Esophagus squamous epithelium (tissue), 5 donors: ENCODE data around the gene XPNPEP2. TPM values are rescaled to one million over a fixed set of nuclear protein-coding genes. Genes with fewer than 3 reads are reported as not detected.

Source experiments
- DNase-seq: peaks from one replicate; lab custom pipeline; 2025; lab: John Stamatoyannopoulos, UW
- H3K27ac ChIP-seq, 4 donors: fragments of 200-600 bp; sonication (generic); one replicate each; pipeline ENCODE4 v1.5.1; 2016 to 2019; ENCODE audit warnings: mild to moderate bottlenecking in 1 of 4
- H3K27me3 ChIP-seq, 4 donors: fragments of 200-600 bp; sonication (generic); 1 replicate in 3 of 4; 2 replicates in 1 of 4; pipeline versions ENCODE4 v1.5.1 to v1.6.0; 2017 to 2021; ENCODE audit warnings: antibody characterized with exemption in 1 of 4
- H3K36me3 ChIP-seq, 3 donors: fragments of 200-600 bp; sonication (generic); one replicate each; pipeline ENCODE4 v1.5.1; 2016 to 2019
- H3K4me1 ChIP-seq, 3 donors: fragments of 200-600 bp; sonication (generic); one replicate each; pipeline ENCODE4 v1.5.1; 2017 to 2019
- H3K4me3 ChIP-seq, 4 donors: fragments of 200-600 bp; sonication (generic); 1 replicate in 3 of 4; 2 replicates in 1 of 4; pipeline ENCODE4 v1.5.1; 2016 to 2019; ENCODE audit warnings: mild to moderate bottlenecking in 2 of 4, moderate library complexity in 1 of 4
- H3K9me3 ChIP-seq, 3 donors: fragments of 200-600 bp; sonication (generic); one replicate each; pipeline ENCODE4 v1.5.1; 2016 to 2019
- POLR2A ChIP-seq, 4 donors: fragments of 450-650 bp; IDR thresholded peaks; one replicate each; pipeline ENCODE4 v1.6.1; 2017; ENCODE audit warnings: antibody characterized with exemption in 4 of 4, mild to moderate bottlenecking in 4 of 4, moderate library complexity in 3 of 4
- WGBS, 2 donors: methylation state at CpG; one replicate each; pipeline ENCODE4 v1.1.5; 2018; 5-methylcytosine and 5-hydroxymethylcytosine counted together
- intact Hi-C: fragments of 100-400 bp; cut with DNase I; formaldehyde crosslinking; loops from one replicate; pipeline ENCODE4 v1.15.0; 2022
- total RNA-seq, 4 donors: library from RNA; depleted of rRNA; stranded (reverse); fragments of >200 nt; gene quantifications; one replicate each; pipeline ENCODE4 v1.1.0, GENCODE V29; 2016
- TF ChIP-seq, protein P1 (sequence below), 6 experiments: fragments of 450-650 bp in 4 of 6; fragments of 200-600 bp in 2 of 6; sonication (generic) in 2 of 6; IDR thresholded peaks; one replicate each; pipeline ENCODE4 v1.5.1; 2016 to 2019; ENCODE audit warnings: antibody characterized with exemption in 6 of 6, mild to moderate bottlenecking in 4 of 6, moderate library complexity in 4 of 6
- donor health status: DM: yes; HTN: yes; CAD: no.

Gene XPNPEP2
- total RNA-seq, 4 donors from 2014 or later: 0.88 to 5.7 (median 3.6) TPM; not detected in 1

DNA sequence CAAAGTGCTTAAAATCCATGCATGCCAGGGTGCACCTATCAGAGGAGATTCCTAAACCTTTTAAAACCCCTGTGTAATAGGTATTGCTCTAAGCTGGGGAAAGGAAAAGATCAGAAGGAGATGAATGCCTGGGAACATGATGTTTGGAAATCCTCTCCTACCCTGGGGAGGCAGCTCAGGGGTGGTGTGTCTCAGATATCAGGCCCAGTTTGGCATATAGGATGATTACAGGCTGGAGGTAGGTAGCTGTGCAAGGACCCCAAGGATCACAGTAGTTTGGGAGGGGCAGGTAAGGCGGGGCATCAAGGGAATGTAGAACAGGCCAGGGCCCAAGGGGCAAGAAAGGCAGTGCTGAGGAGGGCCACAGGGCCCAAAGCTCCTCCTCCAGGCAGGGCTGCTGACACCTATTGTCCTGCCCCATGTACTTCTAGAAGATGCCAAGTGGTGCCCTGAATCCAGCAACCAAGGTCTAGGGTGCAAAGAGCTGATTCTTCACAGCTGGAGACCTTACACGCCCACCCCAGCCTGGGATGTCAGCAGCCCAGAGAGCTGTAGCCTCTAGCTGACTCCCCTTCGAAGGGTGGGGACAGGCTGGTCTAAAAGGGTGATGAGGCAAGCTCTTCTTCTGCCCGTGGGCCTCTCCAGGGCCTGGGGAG lies 58.6 kb downstream of the XPNPEP2 start:
- Histone ChIP-seq H3K4me3 (no peak overlapping the region), H3K27me3 (no peaks in the 10 kb centered on the region), H3K9me3 (no peaks in the 10 kb centered on the region), H3K4me1 (no peaks in the 10 kb centered on the region), H3K36me3 (no peaks in the 10 kb centered on the region), H3K27ac (no peak overlapping the region)
- DNase-seq: no peak
- no peak for TF ChIP-seq POLR2A (IDR thresholded peaks at IDR 0.05)
- TF ChIP-seq, protein P1, sequence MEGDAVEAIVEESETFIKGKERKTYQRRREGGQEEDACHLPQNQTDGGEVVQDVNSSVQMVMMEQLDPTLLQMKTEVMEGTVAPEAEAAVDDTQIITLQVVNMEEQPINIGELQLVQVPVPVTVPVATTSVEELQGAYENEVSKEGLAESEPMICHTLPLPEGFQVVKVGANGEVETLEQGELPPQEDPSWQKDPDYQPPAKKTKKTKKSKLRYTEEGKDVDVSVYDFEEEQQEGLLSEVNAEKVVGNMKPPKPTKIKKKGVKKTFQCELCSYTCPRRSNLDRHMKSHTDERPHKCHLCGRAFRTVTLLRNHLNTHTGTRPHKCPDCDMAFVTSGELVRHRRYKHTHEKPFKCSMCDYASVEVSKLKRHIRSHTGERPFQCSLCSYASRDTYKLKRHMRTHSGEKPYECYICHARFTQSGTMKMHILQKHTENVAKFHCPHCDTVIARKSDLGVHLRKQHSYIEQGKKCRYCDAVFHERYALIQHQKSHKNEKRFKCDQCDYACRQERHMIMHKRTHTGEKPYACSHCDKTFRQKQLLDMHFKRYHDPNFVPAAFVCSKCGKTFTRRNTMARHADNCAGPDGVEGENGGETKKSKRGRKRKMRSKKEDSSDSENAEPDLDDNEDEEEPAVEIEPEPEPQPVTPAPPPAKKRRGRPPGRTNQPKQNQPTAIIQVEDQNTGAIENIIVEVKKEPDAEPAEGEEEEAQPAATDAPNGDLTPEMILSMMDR (IDR thresholded peaks at IDR 0.05): no peak
- 66 to 100% methylated on average over 1 to 3 of the region's 4 CpGs for WGBS, 2 donors
- intact Hi-C loops: no loop called here

DNA sequence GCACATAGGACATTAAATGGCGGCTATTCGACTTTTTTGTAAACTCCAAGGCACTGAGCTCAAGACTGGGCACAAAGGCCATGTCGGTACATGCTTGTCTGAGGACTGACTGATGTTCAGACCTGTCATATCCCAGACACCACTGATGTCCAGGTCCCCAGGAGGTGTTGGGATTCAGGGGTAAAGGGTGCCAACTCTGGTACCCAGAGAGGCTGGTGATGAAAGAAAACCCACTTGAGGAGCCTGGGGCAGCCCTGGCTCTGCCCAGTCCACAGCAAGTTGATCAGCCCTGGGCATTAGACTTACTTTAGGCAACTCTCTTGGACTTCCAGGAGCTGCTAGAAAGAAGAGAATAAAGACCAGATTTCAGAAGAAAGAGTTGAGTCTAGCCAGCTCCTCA lies 59.7 kb downstream of the XPNPEP2 start:
- DNase-seq: no peak
- Histone ChIP-seq H3K9me3 (no peaks in the 10 kb centered on the region), H3K4me1 (no peaks in the 10 kb centered on the region), H3K36me3 (peaks cover 0 to 7% (median 0%) of the 10 kb centered on the region in 3 donors), H3K4me3 (no peak overlapping the region), H3K27me3 (no peaks in the 10 kb centered on the region), H3K27ac (no peak overlapping the region)
- intact Hi-C loops: no loop called here
- 71 to 100% methylated on average over 3 of the region's 3 CpGs for WGBS, 2 donors
- TF ChIP-seq, protein P1 (IDR thresholded peaks at IDR 0.05): no peak
- TF ChIP-seq POLR2A (IDR thresholded peaks at IDR 0.05): no peak

DNA sequence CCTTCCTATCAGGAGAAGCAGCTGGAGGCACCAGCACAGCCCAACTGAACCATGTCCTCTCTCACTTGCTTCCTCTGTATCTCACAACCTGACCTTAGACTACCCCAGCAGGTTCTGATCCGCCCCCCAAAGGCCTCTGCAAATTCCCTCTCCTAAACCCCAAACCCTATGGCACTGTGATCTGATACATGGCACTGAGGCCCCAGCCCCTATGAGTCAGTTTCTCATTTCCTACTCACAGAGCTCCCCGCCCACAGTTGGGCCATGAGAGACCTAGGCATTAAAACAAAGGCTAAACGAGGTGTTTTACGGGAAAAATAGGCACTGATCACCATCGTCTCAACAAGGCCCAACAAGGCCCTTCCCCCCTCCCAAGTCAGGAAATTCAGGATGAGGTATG lies 60.1 kb downstream of the XPNPEP2 start:
- Histone ChIP-seq H3K4me1 (no peaks in the 10 kb centered on the region), H3K27me3 (no peaks in the 10 kb centered on the region), H3K9me3 (no peaks in the 10 kb centered on the region), H3K4me3 (no peak overlapping the region), H3K27ac (no peak overlapping the region), H3K36me3 (peaks cover 0 to 10% (median 0%) of the 10 kb centered on the region in 3 donors)
- DNase-seq: no peak
- no peak for TF ChIP-seq POLR2A (IDR thresholded peaks at IDR 0.05)
- 85 to 87% methylated on average over 3 to 5 of the region's 5 CpGs for WGBS, 2 donors
- intact Hi-C loops: no loop called here

DNA sequence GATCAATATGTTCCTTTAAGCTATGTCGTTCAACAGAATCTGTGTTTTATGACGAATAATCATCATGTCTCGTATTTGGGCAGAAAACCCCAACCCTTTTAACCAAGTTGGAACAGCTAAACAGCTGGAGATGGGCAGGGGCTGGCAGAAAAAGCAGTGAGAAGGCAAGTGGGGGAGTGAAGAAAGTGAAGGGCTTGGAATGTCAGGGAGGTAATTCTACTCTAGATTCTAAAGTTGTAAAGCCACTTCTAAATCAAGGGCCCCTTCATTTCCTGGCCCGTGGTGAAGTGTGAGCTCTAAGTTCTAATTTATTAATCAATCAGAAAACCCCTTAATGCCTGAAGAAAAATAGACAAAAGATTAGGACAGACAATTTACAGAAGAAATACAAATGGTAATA lies 61.4 kb downstream of the XPNPEP2 start:
- WGBS, 2 donors: 73 to 77% methylated on average over 4 of the region's 4 CpGs
- TF ChIP-seq, protein P1 (IDR thresholded peaks at IDR 0.05): no peak
- no peak for TF ChIP-seq POLR2A (IDR thresholded peaks at IDR 0.05)
- Histone ChIP-seq H3K9me3 (no peaks in the 10 kb centered on the region), H3K27ac (no peak overlapping the region), H3K27me3 (no peaks in the 10 kb centered on the region), H3K36me3 (peaks cover 0 to 23% (median 0%) of the 10 kb centered on the region in 3 donors), H3K4me1 (no peaks in the 10 kb centered on the region), H3K4me3 (no peak overlapping the region)
- DNase-seq: no peak
- intact Hi-C loops: no loop called here

DNA sequence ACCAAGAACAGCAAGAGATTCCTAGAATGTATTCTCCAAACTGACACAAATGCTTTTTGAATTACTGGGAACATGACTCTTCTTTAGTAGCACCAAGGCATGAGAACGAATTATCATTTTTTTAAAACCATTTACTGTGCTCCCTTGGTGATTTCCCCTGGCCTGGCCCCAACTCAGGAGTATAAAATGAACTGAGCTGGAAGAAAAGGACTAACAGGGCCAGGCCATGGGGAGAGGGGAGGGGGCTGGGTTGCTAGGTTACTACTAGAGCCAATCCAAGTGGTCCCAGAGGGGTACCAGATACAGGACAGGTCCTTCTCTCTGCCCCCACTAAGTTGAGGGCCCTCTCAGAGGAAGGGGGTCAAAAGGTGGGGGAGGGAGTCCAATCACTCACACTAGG lies 64.1 kb downstream of the XPNPEP2 start:
- no peak for DNase-seq

More for the DNA sequence above, 64.1 kb downstream of the XPNPEP2 start:
- Histone ChIP-seq H3K27ac (no peak overlapping the region), H3K4me3 (no peak overlapping the region), H3K36me3 (peaks cover 0 to 36% (median 0%) of the 10 kb centered on the region in 3 donors), H3K9me3 (no peaks in the 10 kb centered on the region), H3K27me3 (no peaks in the 10 kb centered on the region), H3K4me1 (no peaks in the 10 kb centered on the region)
- intact Hi-C loops: no loop called here
- no peak for TF ChIP-seq POLR2A (IDR thresholded peaks at IDR 0.05)
- TF ChIP-seq, protein P1 (IDR thresholded peaks at IDR 0.05): no peak
- 0 to 29% methylated on average over 1 of the region's 1 CpG for WGBS, 2 donors
